ENCODE data around the gene LRP8. TPM values are rescaled to one million over a fixed set of nuclear protein-coding genes. Genes with fewer than 3 reads are reported as not detected.

The LRP8 gene
- total RNA-seq, 1 donor from 2014 or later = 21.1 TPM

DNA sequence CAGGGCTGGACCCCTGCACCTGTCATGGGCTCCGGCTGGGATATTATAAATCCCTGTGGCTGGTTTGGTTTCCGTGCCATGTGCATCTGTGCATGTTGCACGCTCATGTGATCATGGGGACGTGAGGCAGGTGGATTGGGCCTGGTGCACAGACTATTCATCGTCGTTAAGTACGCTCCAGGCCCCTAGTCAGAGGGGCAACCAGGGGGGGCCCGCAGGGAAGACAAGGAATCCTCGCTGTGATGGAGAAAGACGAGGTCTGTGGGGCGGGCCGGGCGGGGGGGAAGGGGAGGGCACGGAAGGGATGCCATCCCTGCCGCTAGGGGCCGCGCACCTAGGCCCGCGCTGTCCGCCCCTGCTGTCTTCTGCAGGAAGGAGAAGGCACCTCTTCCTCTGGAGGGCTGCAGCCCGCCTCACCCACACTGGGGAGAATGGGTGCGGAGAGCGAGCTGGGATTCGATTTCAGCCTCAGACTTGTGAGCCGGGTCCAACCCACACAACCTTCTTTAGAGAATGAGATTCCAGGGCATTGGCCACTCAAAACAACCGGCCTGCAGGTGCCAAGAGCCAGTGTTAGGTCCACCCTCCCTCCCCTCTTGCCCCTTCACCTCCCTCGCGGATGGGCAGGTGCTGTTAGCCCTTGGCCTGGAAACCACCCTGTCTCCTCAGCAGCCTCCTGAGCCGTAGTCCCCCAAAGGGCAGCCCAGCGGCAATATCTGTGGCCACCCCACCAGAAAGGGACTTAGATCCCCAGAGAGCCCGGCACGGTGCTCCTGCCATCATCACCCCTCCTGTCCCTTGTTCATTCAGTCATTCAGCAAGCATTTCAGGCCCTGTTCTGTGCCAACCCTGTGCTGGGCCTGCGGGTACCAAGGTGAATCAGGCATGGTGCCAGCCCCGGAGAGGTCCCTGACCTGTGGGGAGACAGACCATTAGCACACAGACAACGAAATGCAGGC lies 950 bp upstream of the LRP8 start:
- no peak for DNase-seq (ENCODE audit: extremely low spot score in 2 of 2)
- intact Hi-C loops (cut with DNase I) = no loop called here
- peak overlapping the region; percentile 37 to 46 for H3K4me3 ChIP-seq
- H3K27ac ChIP-seq = peak overlapping the region; percentile 44
- no peaks in the 10 kb centered on the region for H3K36me3 ChIP-seq
- TF ChIP-seq POLR2A (IDR thresholded peaks at IDR 0.05) = no peak
- TF ChIP-seq, protein P1, sequence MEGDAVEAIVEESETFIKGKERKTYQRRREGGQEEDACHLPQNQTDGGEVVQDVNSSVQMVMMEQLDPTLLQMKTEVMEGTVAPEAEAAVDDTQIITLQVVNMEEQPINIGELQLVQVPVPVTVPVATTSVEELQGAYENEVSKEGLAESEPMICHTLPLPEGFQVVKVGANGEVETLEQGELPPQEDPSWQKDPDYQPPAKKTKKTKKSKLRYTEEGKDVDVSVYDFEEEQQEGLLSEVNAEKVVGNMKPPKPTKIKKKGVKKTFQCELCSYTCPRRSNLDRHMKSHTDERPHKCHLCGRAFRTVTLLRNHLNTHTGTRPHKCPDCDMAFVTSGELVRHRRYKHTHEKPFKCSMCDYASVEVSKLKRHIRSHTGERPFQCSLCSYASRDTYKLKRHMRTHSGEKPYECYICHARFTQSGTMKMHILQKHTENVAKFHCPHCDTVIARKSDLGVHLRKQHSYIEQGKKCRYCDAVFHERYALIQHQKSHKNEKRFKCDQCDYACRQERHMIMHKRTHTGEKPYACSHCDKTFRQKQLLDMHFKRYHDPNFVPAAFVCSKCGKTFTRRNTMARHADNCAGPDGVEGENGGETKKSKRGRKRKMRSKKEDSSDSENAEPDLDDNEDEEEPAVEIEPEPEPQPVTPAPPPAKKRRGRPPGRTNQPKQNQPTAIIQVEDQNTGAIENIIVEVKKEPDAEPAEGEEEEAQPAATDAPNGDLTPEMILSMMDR (IDR thresholded peaks at IDR 0.05) = no peak
- TF ChIP-seq POLR2AphosphoS5 (IDR thresholded peaks at IDR 0.05; ENCODE audit: insufficient read depth in 1 of 2, low read depth in 1 of 2) = no peak
- no peaks in the 10 kb centered on the region for H3K27me3 ChIP-seq
- H3K4me1 ChIP-seq = peaks cover 29% of the 10 kb centered on the region
- H3K9me3 ChIP-seq = no peaks in the 10 kb centered on the region

DNA sequence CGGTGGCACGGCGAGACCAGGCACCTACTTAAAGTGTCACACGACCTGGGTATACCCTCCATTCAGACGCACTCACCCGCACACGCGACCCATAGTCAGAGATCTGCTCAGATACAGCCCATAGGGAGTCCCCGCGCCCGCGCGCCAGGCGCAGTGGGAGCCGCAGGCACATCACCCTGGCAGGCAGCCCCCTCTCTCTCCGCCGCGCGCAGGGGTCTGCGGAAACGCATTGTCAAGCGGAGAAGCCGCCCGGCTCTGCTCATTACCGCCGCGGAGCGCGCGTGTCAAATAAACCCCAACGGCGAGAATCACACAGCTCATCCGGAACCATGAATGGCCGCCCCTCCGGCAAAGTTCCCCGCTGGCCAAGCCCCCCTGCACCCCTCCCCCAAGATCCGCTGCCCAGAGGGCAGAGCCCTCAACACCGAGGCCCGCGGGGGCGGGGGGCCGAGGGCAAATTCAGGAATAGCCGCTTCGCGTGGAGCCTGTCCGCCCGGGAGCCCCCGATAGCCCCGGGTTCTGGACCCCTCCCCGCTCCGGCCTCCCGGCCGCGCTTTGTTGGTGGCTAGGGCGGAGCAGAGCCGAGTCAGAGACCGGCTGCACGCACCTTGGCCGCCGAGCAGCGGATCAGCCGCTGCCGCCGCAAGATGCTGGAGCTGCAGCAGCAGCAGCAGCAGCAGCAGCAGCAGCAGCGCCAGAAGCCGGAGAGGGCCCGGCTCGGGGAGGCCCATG lies 522 bp downstream of the LRP8 start:
- H3K9me3 ChIP-seq = no peaks in the 10 kb centered on the region
- H3K27me3 ChIP-seq = no peaks in the 10 kb centered on the region
- intact Hi-C loops (cut with DNase I) = no loop called here
- TF ChIP-seq, protein P1 (IDR thresholded peaks at IDR 0.05) = no peak
- peak in 1 of 2 donors; percentile 6 for TF ChIP-seq POLR2AphosphoS5 (IDR thresholded peaks at IDR 0.05; ENCODE audit: insufficient read depth in 1 of 2, low read depth in 1 of 2)
- TF ChIP-seq POLR2A (IDR thresholded peaks at IDR 0.05) = no peak
- no peak for DNase-seq (ENCODE audit: extremely low spot score in 2 of 2)
- H3K4me3 ChIP-seq = peak overlapping the region; percentile 46 to 75
- H3K36me3 ChIP-seq = no peaks in the 10 kb centered on the region
- H3K4me1 ChIP-seq = peaks cover 29% of the 10 kb centered on the region
- peak overlapping the region; percentile 59 for H3K27ac ChIP-seq

- Histone ChIP-seq H3K9me3 (no peaks in the 10 kb centered on the region), H3K27me3 (no peaks in the 10 kb centered on the region), H3K4me1 (peaks cover 29% of the 10 kb centered on the region), H3K27ac (no peak overlapping the region), H3K36me3 (no peaks in the 10 kb centered on the region), H3K4me3 (peak overlapping the region; percentile 46 to 75)
- intact Hi-C loops (cut with DNase I) = no loop called here
- DNase-seq (ENCODE audit: extremely low spot score in 2 of 2) = no peak
- TF ChIP-seq POLR2AphosphoS5 (IDR thresholded peaks at IDR 0.05; ENCODE audit: insufficient read depth in 1 of 2, low read depth in 1 of 2) (no peak), POLR2A (IDR thresholded peaks at IDR 0.05) (no peak)
- TF ChIP-seq, protein P1 (IDR thresholded peaks at IDR 0.05) = no peak
Observed at GRCh38 chr1:53326598-53327181, 1.2 kb downstream of the LRP8 start.

- intact Hi-C loops (cut with DNase I) = no loop called here
- peak overlapping the region; percentile 41 for H3K27ac ChIP-seq
- H3K4me3 ChIP-seq = peak overlapping the region; percentile 46 to 75
- no peaks in the 10 kb centered on the region for H3K27me3 ChIP-seq
- H3K4me1 ChIP-seq = peaks cover 29% of the 10 kb centered on the region
- TF ChIP-seq POLR2AphosphoS5 (IDR thresholded peaks at IDR 0.05; ENCODE audit: insufficient read depth in 1 of 2, low read depth in 1 of 2) = peak in 1 of 2 donors; percentile 70
- TF ChIP-seq, protein P1 (IDR thresholded peaks at IDR 0.05) = no peak
- no peaks in the 10 kb centered on the region for H3K9me3 ChIP-seq
- no peak for DNase-seq (ENCODE audit: extremely low spot score in 2 of 2)
- H3K36me3 ChIP-seq = no peaks in the 10 kb centered on the region
Observed at GRCh38 chr1:53326088-53326597, 1.7 kb downstream of the LRP8 start.
